HEK293T (cell line): ENCODE measurements around the gene DESI1.

Source experiments
- ELF4 ChIP-seq: fragments of 450-650 bp; IDR thresholded peaks from 2 replicates; pipeline ENCODE4 v1.6.1; 2017; ENCODE audit warnings: antibody characterized with exemption
- LEF1 ChIP-seq: fragments of 450-650 bp; IDR thresholded peaks from 2 replicates; pipeline ENCODE4 v1.6.1; 2017; ENCODE audit warnings: mild to moderate bottlenecking, borderline replicate concordance
- NFRKB ChIP-seq: fragments of 450-650 bp; IDR thresholded peaks from 2 replicates; pipeline ENCODE4 v1.6.1; 2016; ENCODE audit warnings: mild to moderate bottlenecking, moderate library complexity
- SUZ12 ChIP-seq: fragments of 450-650 bp; IDR thresholded peaks from 2 replicates; pipeline ENCODE4 v1.6.1; 2016; ENCODE audit warnings: mild to moderate bottlenecking
- ZNF384 ChIP-seq: fragments of 450-650 bp; IDR thresholded peaks from 2 replicates; pipeline ENCODE4 v1.6.1; 2016

DNA sequence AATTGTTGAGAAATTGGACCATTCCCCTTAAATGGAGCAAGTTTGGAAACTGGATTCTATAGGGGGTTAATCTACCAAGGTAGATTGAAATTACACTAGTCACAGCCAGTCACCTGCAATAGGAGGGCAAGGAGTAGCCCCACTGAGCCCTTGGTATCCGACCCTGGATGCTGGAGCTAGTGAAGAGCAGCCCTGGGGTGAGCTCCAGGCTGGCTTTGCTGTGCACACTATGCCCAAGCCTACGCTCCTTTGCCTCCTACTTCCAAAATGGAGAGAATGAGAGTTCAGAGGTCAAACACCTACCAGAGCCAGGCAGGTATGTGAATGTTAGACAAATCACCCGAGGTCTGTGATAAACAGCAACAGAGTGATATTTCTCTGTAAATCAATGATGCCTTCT is 44.1 kb upstream of the DESI1 start:
- no peak for TF ChIP-seq LEF1
- no peak for TF ChIP-seq ELF4
- TF ChIP-seq ZNF384, result no peak
- no peak for TF ChIP-seq SUZ12
- no peak for TF ChIP-seq NFRKB
